Gastroesophageal sphincter (tissue), 4 donors: Measurements from ENCODE around the gene NOTUM. TPM values are rescaled to one million over a fixed set of nuclear protein-coding genes. Genes with fewer than 3 reads are reported as not detected.

Experiments used
- ATAC-seq: fragments of 150-250 bp; one replicate; pipeline ENCODE4 v1.9.1; 2016; ENCODE audit warnings: mild to moderate bottlenecking, moderate library complexity
- H3K27ac ChIP-seq, 4 donors: fragments of 200-600 bp; sonication (generic) in 3 of 4; 1 replicate in 3 of 4; 2 replicates in 1 of 4; pipeline ENCODE4 v1.5.1; 2016 to 2019
- H3K27me3 ChIP-seq: fragments of 200-600 bp; sonication (generic); one replicate; pipeline ENCODE4 v1.5.1; 2019
- H3K36me3 ChIP-seq, 2 donors: fragments of 200-600 bp; sonication (generic); one replicate each; pipeline ENCODE4 v1.5.1; 2019; ENCODE audit warnings: control low read depth in 1 of 2
- H3K4me1 ChIP-seq, 3 donors: fragments of 200-600 bp; sonication (generic); 1 replicate in 2 of 3; 2 replicates in 1 of 3; pipeline ENCODE4 v1.5.1; 2016 to 2019; ENCODE audit warnings: control low read depth in 2 of 3
- H3K4me3 ChIP-seq, 2 donors: fragments of 200-600 bp; sonication (generic); one replicate each; pipeline ENCODE4 v1.5.1; 2019; ENCODE audit warnings: mild to moderate bottlenecking in 1 of 2, moderate library complexity in 1 of 2
- H3K9me3 ChIP-seq, 3 donors: fragments of 200-600 bp; sonication (generic); one replicate each; pipeline ENCODE4 v1.5.1; 2017 to 2019; ENCODE audit warnings: control low read depth in 2 of 3
- EP300 ChIP-seq: sonication (generic); formaldehyde crosslinking; IDR thresholded peaks from one replicate; pipeline ENCODE4 v1.6.1; 2017; ENCODE audit warnings: antibody characterized with exemption, mild to moderate bottlenecking
- POLR2A ChIP-seq, 2 donors: fragments of 450-650 bp; IDR thresholded peaks; one replicate each; pipeline ENCODE4 v1.6.1; 2017; ENCODE audit warnings: antibody characterized with exemption in 2 of 2, mild to moderate bottlenecking in 2 of 2, moderate library complexity in 1 of 2
- POLR2AphosphoS5 ChIP-seq: sonication (generic); formaldehyde crosslinking; IDR thresholded peaks from one replicate; pipeline ENCODE4 v1.6.1; 2017; ENCODE audit warnings: antibody characterized with exemption
- WGBS, 2 donors: methylation state at CpG; one replicate each; pipeline ENCODE4 v1.1.5; 2018; ENCODE audit warnings: low coverage in 1 of 2; 5-methylcytosine and 5-hydroxymethylcytosine counted together
- total RNA-seq, 4 donors: library from RNA; depleted of rRNA; stranded (reverse); fragments of >200 nt; gene quantifications; one replicate each; pipeline ENCODE4 v1.1.0, GENCODE V29; 2016
- TF ChIP-seq, protein P1 (sequence below), 4 experiments: fragments of 200-600 bp in 2 of 4; fragments of 450-650 bp in 2 of 4; sonication (generic) in 1 of 4; IDR thresholded peaks; one replicate each; pipeline ENCODE4 v1.5.1; 2017 to 2019; ENCODE audit warnings: antibody characterized with exemption in 4 of 4, mild to moderate bottlenecking in 2 of 4, moderate library complexity in 2 of 4

Gene NOTUM
- total RNA-seq, 4 donors from 2014 or later = 0.22 TPM; not detected in 3

DNA sequence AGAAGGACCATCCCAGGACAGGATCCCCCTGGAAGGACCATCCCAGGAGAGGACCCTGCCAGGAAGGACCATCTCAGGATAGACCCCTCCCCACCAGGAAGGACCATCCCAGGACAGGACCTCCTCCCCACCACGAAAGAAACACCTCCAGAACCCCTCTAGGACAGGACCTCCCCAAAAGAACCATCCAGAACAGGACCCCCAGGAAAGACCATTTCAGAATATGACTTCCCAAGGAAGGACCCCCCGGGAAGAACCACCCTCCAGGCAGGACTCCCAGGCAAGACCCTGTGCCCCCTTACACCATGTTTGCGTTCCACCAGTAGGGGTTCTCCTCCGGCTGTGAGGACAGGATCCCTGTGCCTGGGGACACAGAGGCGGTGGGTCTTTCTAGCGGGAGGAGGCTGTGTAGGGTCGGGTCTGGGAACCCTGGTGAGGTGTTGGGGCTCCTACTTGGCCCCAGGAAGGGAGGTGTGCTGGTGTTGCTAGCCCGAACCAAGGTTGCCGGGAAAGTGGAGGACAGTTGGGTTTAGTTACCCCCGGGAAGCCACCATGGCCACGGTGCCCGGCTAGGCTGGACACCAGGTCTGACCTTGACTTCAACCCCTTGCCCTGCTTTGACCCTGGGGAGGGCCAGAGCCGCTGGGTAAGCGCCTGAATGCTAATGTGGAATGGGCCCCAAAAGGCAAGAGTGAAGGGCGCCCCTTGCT, 2.2 kb downstream of the NOTUM start:
- no peak overlapping the region for H3K27ac ChIP-seq
- peaks cover 100% of the 10 kb centered on the region for H3K27me3 ChIP-seq
- WGBS, 2 donors = 61 to 100% methylated on average over 1 to 6 of the region's 15 CpGs
- ATAC-seq = no peak
- peak overlapping the region in 1 of 2 donors; percentile 49 for H3K4me3 ChIP-seq
- no peaks in the 10 kb centered on the region for H3K36me3 ChIP-seq
- H3K4me1 ChIP-seq = peaks cover 0 to 32% (median 9%) of the 10 kb centered on the region in 3 donors
- no peaks in the 10 kb centered on the region for H3K9me3 ChIP-seq
- TF ChIP-seq, protein P1, sequence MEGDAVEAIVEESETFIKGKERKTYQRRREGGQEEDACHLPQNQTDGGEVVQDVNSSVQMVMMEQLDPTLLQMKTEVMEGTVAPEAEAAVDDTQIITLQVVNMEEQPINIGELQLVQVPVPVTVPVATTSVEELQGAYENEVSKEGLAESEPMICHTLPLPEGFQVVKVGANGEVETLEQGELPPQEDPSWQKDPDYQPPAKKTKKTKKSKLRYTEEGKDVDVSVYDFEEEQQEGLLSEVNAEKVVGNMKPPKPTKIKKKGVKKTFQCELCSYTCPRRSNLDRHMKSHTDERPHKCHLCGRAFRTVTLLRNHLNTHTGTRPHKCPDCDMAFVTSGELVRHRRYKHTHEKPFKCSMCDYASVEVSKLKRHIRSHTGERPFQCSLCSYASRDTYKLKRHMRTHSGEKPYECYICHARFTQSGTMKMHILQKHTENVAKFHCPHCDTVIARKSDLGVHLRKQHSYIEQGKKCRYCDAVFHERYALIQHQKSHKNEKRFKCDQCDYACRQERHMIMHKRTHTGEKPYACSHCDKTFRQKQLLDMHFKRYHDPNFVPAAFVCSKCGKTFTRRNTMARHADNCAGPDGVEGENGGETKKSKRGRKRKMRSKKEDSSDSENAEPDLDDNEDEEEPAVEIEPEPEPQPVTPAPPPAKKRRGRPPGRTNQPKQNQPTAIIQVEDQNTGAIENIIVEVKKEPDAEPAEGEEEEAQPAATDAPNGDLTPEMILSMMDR (IDR thresholded peaks at IDR 0.05) = no peak
- TF ChIP-seq EP300 = no peak

DNA sequence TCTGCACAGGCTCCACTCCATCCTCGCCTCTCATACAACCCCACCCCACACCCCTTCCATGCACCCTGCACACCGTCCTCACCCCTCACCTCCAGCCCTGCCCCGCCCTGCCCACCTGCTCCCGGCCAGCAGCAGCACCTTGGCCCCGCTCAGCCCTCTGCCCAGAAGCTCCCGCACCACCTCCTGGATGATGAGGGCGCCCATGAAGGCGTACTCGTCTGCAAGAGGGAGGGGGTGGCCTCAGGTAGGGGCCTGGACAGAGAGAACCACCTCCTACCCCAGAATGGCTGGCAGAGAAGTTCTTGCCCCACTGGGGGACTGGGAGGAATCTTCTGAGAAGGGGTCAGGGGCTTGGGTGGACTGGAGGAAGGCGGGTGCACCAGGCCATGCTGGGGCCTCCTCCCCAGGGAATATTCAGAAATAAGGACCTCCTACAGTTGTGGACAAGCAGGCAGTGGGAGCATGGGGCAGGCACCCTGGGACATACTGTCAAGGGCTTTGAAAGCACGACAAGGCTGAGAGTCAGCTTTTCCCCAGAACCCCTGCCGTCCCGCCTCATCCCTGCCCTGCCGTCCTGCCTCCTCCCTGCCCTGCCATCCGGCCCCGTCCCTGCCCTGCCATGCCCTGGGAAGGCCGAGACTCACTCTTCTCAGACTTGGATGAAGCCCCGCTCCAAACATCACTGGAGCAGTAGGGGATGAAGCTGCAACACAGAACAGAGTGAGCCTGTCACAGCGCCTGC, 3.1 kb downstream of the NOTUM start:
- no peak for TF ChIP-seq POLR2A (IDR thresholded peaks at IDR 0.05)
- no peak for TF ChIP-seq POLR2AphosphoS5
- TF ChIP-seq EP300 = no peak
- TF ChIP-seq, protein P1 (IDR thresholded peaks at IDR 0.05) = no peak
- Histone ChIP-seq H3K27ac (no peak overlapping the region), H3K4me1 (peaks cover 0 to 32% (median 9%) of the 10 kb centered on the region in 3 donors), H3K27me3 (peaks cover 100% of the 10 kb centered on the region), H3K36me3 (no peaks in the 10 kb centered on the region), H3K4me3 (no peak overlapping the region), H3K9me3 (no peaks in the 10 kb centered on the region)
- ATAC-seq = no peak
- 47% methylated on average over 2 of the region's 19 CpGs; no CpG with 5 or more reads in 1 of the 2 donors for WGBS, 2 donors

DNA sequence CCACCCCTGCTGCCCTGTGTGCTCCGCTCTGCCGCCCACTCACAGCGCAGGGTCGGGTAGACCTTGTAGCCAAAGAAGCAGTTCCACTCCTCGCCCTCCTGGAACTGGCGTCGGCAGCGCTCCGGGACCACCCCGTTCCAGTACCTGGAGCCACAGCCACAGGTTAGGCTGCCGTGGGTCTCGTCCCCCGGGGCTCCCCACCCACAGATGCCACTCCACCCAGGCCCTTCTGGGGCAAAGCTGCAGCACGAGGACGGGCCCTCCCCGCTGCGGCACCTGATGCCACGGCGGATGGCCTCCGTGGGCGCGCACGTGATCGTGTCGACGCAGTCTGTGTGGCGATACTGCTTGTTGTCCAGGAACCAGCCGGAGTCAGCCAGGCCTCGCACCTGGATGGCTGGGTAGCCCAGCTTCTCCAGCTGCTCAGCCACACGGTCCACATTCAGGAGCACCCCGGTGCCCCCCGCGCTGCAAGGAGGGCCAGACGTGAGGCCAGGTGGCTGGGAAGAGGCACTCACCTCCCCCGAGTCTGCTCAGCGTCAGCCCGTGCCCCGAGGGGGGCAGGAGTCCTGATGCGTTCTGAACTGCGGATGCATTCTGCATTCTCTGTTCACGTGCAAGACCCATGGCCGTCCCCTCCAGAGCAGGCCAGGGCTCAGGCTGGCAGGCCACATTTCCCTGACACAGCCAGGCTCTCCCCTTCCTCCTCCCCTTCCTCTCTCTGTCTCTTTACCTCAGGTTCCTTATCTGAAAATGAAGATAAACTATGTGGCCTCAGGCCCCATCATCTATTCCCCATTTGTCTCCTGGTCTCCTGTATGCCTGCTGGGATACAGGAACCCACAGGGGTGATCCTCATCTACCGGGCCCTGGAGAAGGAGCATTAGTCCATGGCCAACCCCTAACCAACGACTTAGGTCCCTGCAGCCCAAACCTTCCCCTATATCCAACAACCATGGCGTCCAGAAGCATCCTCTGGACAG, 4.1 kb downstream of the NOTUM start:
- Histone ChIP-seq H3K27me3 (peaks cover 94% of the 10 kb centered on the region), H3K9me3 (no peaks in the 10 kb centered on the region), H3K27ac (no peak overlapping the region), H3K4me3 (no peak overlapping the region), H3K36me3 (no peaks in the 10 kb centered on the region), H3K4me1 (peaks cover 0 to 29% (median 9%) of the 10 kb centered on the region in 3 donors)
- TF ChIP-seq EP300 = no peak
- TF ChIP-seq POLR2A (IDR thresholded peaks at IDR 0.05) = no peak
- TF ChIP-seq POLR2AphosphoS5 = no peak
- TF ChIP-seq, protein P1 (IDR thresholded peaks at IDR 0.05) = no peak
- ATAC-seq = no peak
- 59 to 65% methylated on average over 4 to 10 of the region's 45 CpGs for WGBS, 2 donors

DNA sequence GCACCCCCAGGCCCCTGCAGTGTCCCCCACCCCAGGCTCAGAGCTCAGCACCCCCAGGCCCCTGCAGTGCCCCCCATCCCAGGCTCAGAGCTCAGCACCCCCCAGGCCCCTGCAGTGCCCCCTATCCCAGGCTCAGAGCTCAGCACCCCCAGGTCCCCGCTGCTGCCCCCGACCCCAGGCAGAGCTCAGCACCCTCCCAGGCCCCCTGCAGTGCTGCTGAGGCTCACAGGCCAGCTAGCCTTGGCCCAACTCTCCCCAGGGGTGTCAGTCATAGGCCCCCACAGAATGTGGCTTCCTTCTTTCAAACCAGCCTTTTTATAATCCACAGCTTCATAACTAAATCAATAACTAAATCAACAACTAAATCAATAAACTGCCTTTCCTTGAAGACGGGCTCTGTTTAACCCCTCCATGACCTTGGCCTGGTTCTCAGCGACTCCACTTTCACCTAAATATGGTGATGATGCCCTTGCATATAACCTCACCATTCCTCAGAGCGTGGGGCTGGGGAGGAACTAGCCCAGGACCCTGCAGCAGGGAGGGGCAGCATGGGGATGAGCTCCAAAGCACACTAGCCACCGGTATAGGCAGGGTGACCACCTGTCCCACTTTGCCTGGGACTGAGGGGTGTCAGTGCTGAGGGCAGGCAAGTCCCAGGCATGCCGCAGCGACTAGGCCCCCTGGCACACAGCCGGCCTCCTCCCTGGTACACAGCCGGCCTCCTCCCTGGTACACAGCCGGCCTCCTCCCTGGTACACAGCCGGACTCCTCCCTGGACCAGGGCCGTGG, 5.0 kb downstream of the NOTUM start:
- Histone ChIP-seq H3K27me3 (peaks cover 85% of the 10 kb centered on the region), H3K36me3 (no peaks in the 10 kb centered on the region), H3K4me1 (peaks cover 0 to 19% (median 9%) of the 10 kb centered on the region in 3 donors), H3K4me3 (no peak overlapping the region), H3K9me3 (no peaks in the 10 kb centered on the region), H3K27ac (no peak overlapping the region)
- no peak for ATAC-seq
- TF ChIP-seq POLR2A (IDR thresholded peaks at IDR 0.05) (no peak), EP300 (no peak), POLR2AphosphoS5 (no peak)
- TF ChIP-seq, protein P1 (IDR thresholded peaks at IDR 0.05) = no peak
- WGBS, 2 donors = 40 to 49% methylated on average over 1 to 3 of the region's 13 CpGs
